ENCODE data around the gene DIS3L2.
"Not testable (repeated sequence)": the region's sequence is repeated elsewhere in the genome, so short reads cannot be mapped to it uniquely, and the experiment has no call there.

DIS3L2 gene

GRCh38 chr2:232363064-232363783 lies 401.7 kb downstream of the DIS3L2 start:
- not testable (repeated sequence) for DNase-seq

- DNase-seq, result no peak
Measured at GRCh38 chr2:232363784-232364615, 402.5 kb downstream of the DIS3L2 start.

GRCh38 chr2:232364806-232365594 lies 403.5 kb downstream of the DIS3L2 start:
- DNase-seq, result not testable (repeated sequence)

GRCh38 chr2:232365621-232366321 lies 404.3 kb downstream of the DIS3L2 start:
- no peak for DNase-seq

GRCh38 chr2:232366461-232366860 lies 404.9 kb downstream of the DIS3L2 start:
- not testable (repeated sequence) for DNase-seq

- DNase-seq, result no peak
Measured at GRCh38 chr2:232367016-232367415, 405.5 kb downstream of the DIS3L2 start.

- DNase-seq, result no peak
Measured at GRCh38 chr2:232367591-232368233, 406.2 kb downstream of the DIS3L2 start.

- DNase-seq, result no peak
Measured at GRCh38 chr2:232368311-232368731, 406.8 kb downstream of the DIS3L2 start.

- no peak for DNase-seq
Measured at GRCh38 chr2:232369126-232369951, 407.8 kb downstream of the DIS3L2 start.

GRCh38 chr2:232370007-232370406 lies 408.5 kb downstream of the DIS3L2 start:
- not testable (repeated sequence) for DNase-seq

GRCh38 chr2:232372231-232373208 lies 411.0 kb downstream of the DIS3L2 start:
- DNase-seq, result no peak

- no peak for DNase-seq
Measured at GRCh38 chr2:232374356-232374755, 412.8 kb downstream of the DIS3L2 start.

- DNase-seq, result no peak
Measured at GRCh38 chr2:232375164-232375563, 413.7 kb downstream of the DIS3L2 start.

- DNase-seq, result no peak
Measured at GRCh38 chr2:232376260-232376659, 414.7 kb downstream of the DIS3L2 start.

- no peak for DNase-seq
Measured at GRCh38 chr2:232376713-232377112, 415.2 kb downstream of the DIS3L2 start.

- no peak for DNase-seq
Measured at GRCh38 chr2:232377319-232377718, 415.8 kb downstream of the DIS3L2 start.

- DNase-seq, result no peak
Measured at GRCh38 chr2:232377841-232378734, 416.6 kb downstream of the DIS3L2 start.

- not testable (repeated sequence) for DNase-seq
Measured at GRCh38 chr2:232378735-232379151, 417.2 kb downstream of the DIS3L2 start, which contains the start of gene ALPP. ALPP (plus strand) TSS chr2:232378751; CDS start chr2:232378803, 52 bp downstream.
